GM19324 (cell line): ENCODE data around the gene ANKRD13D.

Experiments used
- ATAC-seq: cut with Tn5 transposase; IDR thresholded peaks from one replicate; pipeline ENCODE4 v1.9.1; 2021; ENCODE audit warnings: mild to moderate bottlenecking, moderate library complexity; ENCODE audit not compliant: unreplicated experiment, low FRiP score

ANKRD13D gene

DNA sequence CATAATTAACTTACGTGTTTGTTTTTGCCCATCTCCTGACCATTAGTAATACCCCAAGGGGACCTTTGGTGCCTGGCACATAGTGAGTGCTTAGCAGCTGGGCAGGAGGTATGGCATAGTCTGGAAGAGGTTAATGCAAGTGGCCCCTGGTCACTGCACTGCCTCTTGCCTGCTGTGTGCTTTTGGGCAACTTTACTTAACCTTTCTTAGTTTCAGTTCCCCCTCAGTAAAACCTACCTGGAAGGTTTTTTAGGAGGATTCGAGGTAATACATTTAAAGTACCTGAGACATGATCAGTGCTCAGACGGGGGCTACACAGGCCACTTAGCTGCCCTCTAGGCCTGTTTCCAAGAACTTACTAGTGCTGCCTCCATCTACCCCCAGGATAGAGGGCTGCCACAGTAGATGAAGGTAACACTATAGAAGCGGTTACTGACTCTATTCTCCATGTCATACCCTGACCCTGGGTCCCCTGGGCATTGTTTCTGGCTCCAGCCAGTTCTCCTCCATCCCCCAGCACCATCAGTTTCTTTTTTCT is 60.9 kb downstream of the ANKRD13D start:
- no peak for ATAC-seq

DNA sequence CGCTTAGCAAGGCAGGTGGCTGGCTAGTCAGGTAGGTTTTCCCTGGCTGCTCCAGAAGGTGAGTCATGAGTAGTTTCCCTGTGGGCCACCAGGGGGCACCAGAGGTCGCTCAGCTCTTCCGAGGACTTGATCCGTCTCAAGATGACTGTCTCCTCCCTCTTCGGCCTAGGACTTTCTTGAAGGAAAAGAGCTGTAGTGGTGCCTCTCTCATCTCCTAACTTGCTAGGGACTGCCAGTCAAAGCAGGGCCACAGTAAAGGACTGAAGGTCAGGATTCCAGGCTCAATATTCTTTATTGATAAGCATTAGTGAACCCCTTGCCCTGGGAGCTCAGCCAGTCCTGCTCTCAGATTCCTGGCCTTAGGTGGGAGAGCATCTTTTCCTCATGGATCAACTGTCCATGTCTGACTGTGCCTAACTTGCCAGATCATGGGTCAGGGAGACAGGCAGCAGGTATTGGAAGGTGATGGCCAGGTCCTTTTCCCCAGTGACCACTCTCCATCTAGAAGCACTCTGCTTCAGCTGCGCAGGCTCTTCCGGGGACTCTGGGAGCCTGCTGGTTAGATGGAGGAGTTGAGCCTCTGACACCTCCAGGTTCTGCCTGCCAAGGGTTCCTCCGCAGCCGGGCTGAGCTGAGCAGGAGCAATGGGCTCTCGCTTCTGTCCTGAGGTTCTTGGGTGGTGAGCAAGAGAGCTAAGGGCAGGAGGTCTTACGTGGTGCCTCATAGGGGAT is 62.3 kb downstream of the ANKRD13D start:
- no peak for ATAC-seq
